ENCODE results near the gene KBTBD4. TPM values are rescaled to one million over a fixed set of nuclear protein-coding genes. Genes with fewer than 3 reads are reported as not detected.

The KBTBD4 gene
- total and polyA plus RNA-seq, 2 of the 13 experiments (the other 11 are each of a cell fraction or from before 2014, with no cell fraction given), result 8.5 to 12.8 TPM

DNA sequence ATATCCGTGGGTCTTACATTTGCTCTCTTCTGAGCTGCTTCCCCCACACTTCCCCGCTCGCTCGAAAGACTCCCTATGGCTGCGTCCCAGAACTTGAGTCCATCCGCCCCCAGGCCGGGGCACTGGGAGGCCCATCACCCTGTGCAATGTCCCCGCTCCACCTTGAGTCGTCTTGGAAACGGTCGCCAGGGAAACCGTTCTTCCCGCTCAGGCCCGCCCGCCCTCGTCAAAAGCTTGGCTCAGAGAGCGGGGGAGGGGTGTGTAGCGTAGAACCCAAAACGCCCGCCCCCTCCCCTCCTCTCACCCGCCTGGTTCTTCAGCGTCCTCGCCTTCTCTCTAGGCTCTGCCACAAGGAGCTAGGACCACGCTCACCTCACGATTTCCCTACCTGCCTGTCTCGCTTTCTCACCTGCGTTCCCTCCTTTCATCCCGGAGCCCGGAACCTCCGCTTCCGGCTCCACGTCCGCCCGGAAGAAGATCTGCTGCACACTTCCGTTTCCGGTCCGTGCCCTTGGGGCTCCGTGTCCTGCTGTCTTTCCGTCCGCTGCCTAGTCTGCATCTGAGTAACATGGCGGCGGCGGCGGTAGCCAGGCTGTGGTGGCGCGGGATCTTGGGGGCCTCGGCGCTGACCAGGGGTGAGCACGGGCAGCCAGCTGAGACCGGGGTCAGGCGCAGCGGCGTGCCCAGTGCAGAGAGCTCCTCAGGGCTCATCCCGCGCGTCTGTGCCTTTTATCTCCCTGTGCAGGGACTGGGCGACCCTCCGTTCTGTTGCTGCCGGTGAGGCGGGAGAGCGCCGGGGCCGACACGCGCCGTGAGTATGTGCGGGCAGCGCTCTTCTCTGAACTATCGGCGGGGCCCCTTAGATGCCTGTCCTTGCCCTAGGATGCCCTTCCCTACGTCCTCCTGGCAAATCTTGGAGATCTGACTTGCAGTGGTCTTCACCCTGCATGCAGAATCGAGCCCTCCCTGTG is at the start of gene KBTBD4, which contains the start of gene NDUFS3 (continued):
- TF ChIP-seq, protein P1, sequence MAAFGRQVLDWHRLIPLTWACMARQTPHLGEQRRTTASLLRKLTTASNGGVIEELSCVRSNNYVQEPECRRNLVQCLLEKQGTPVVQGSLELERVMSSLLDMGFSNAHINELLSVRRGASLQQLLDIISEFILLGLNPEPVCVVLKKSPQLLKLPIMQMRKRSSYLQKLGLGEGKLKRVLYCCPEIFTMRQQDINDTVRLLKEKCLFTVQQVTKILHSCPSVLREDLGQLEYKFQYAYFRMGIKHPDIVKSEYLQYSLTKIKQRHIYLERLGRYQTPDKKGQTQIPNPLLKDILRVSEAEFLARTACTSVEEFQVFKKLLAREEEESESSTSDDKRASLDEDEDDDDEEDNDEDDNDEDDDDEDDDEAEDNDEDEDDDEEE (CRISPR knock-in tag; IDR thresholded peaks at IDR 0.05), result peak; percentile 83
- TF ChIP-seq MBD4 (IDR thresholded peaks at IDR 0.05; ENCODE audit: borderline replicate concordance, low read length) (no peak), ZNF788 (CRISPR knock-in tag; IDR thresholded peaks at IDR 0.05; ENCODE audit: borderline replicate concordance) (peak; percentile 98), SETDB1 (CRISPR knock-in tag; IDR thresholded peaks at IDR 0.05; ENCODE audit: borderline replicate concordance) (no peak), POGZ (CRISPR knock-in tag; IDR thresholded peaks at IDR 0.05) (peak; percentile 95), KLF16 (CRISPR knock-in tag; IDR thresholded peaks at IDR 0.05) (peak; percentile 75 to 99; a peak in 3 of 4 replicates), GPN1 (CRISPR knock-in tag; IDR thresholded peaks at IDR 0.05; ENCODE audit: borderline replicate concordance) (no peak), JUN (CRISPR knock-in tag; IDR thresholded peaks at IDR 0.05) (peak; percentile 80; the same call in 1 of the 2 replicates), FOXJ3 (CRISPR knock-in tag; IDR thresholded peaks at IDR 0.05; ENCODE audit: borderline replicate concordance) (peak; percentile 21), TMF1 (CRISPR knock-in tag; IDR thresholded peaks at IDR 0.05; ENCODE audit: low read depth) (peak; percentile 96), ZNF496 (CRISPR knock-in tag; IDR thresholded peaks at IDR 0.05; ENCODE audit: insufficient replicate concordance) (no peak), ZNF124 (CRISPR knock-in tag; IDR thresholded peaks at IDR 0.05) (peak; percentile 95)
- TF ChIP-seq, protein P2, sequence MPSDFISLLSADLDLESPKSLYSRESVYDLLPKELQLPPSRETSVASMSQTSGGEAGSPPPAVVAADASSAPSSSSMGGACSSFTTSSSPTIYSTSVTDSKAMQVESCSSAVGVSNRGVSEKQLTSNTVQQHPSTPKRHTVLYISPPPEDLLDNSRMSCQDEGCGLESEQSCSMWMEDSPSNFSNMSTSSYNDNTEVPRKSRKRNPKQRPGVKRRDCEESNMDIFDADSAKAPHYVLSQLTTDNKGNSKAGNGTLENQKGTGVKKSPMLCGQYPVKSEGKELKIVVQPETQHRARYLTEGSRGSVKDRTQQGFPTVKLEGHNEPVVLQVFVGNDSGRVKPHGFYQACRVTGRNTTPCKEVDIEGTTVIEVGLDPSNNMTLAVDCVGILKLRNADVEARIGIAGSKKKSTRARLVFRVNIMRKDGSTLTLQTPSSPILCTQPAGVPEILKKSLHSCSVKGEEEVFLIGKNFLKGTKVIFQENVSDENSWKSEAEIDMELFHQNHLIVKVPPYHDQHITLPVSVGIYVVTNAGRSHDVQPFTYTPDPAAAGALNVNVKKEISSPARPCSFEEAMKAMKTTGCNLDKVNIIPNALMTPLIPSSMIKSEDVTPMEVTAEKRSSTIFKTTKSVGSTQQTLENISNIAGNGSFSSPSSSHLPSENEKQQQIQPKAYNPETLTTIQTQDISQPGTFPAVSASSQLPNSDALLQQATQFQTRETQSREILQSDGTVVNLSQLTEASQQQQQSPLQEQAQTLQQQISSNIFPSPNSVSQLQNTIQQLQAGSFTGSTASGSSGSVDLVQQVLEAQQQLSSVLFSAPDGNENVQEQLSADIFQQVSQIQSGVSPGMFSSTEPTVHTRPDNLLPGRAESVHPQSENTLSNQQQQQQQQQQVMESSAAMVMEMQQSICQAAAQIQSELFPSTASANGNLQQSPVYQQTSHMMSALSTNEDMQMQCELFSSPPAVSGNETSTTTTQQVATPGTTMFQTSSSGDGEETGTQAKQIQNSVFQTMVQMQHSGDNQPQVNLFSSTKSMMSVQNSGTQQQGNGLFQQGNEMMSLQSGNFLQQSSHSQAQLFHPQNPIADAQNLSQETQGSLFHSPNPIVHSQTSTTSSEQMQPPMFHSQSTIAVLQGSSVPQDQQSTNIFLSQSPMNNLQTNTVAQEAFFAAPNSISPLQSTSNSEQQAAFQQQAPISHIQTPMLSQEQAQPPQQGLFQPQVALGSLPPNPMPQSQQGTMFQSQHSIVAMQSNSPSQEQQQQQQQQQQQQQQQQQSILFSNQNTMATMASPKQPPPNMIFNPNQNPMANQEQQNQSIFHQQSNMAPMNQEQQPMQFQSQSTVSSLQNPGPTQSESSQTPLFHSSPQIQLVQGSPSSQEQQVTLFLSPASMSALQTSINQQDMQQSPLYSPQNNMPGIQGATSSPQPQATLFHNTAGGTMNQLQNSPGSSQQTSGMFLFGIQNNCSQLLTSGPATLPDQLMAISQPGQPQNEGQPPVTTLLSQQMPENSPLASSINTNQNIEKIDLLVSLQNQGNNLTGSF (CRISPR knock-in tag; IDR thresholded peaks at IDR 0.05), result no peak
- TF ChIP-seq, protein P3, sequence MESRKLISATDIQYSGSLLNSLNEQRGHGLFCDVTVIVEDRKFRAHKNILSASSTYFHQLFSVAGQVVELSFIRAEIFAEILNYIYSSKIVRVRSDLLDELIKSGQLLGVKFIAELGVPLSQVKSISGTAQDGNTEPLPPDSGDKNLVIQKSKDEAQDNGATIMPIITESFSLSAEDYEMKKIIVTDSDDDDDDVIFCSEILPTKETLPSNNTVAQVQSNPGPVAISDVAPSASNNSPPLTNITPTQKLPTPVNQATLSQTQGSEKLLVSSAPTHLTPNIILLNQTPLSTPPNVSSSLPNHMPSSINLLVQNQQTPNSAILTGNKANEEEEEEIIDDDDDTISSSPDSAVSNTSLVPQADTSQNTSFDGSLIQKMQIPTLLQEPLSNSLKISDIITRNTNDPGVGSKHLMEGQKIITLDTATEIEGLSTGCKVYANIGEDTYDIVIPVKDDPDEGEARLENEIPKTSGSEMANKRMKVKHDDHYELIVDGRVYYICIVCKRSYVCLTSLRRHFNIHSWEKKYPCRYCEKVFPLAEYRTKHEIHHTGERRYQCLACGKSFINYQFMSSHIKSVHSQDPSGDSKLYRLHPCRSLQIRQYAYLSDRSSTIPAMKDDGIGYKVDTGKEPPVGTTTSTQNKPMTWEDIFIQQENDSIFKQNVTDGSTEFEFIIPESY (CRISPR knock-in tag; IDR thresholded peaks at IDR 0.05), result peak; percentile 85
